ENCODE data around the gene ENAM. TPM values are rescaled to one million over a fixed set of nuclear protein-coding genes. Genes with fewer than 3 reads are reported as not detected.

The ENAM gene
- total and polyA plus RNA-seq, 2 donors (not counting 3 experiments of a cell fraction or from before 2014, with no cell fraction given), result 0.07 TPM; not detected in 1

- Histone ChIP-seq H3K4me1 (ENCODE audit: control insufficient read depth, extremely low read depth, insufficient read depth, low read length) (no peaks in the 10 kb centered on the region), H3K4me2 (ENCODE audit: insufficient read depth, low read length) (no peak overlapping the region), H2AFZ (ENCODE audit: low read depth, low read length) (no peak overlapping the region), H3K9me3 (replicated peaks; ENCODE audit: control insufficient read depth, insufficient read depth, low read length) (no peaks in the 10 kb centered on the region), H3K9ac (replicated peaks; ENCODE audit: extremely low read depth, insufficient read depth, low read length) (no peak overlapping the region), H3K27me3 (ENCODE audit: control insufficient read depth in 2 of 2, insufficient read depth in 2 of 2, low read length in 2 of 2) (no peaks in the 10 kb centered on the region), H3K27ac (ENCODE audit: insufficient read depth, low read depth, low read length) (no peak overlapping the region), H3K4me3 (replicated peaks in 1 of 3; ENCODE audit: insufficient read depth in 1 of 3, low read depth in 1 of 3, low read length in 3 of 3) (no peak overlapping the region), H3K79me2 (ENCODE audit: control insufficient read depth, insufficient read depth, low read length) (no peaks in the 10 kb centered on the region), H4K20me1 (replicated peaks; ENCODE audit: control insufficient read depth, extremely low read depth, insufficient read depth, low read length) (no peaks in the 10 kb centered on the region), H3K36me3 (ENCODE audit: control insufficient read depth in 2 of 2, extremely low read depth in 1 of 2, insufficient read depth in 2 of 2, low read length in 2 of 2) (no peaks in the 10 kb centered on the region), H3K9me1 (replicated peaks; ENCODE audit: control insufficient read depth, extremely low read depth, insufficient read depth, low read length) (no peaks in the 10 kb centered on the region)
- dilution Hi-C loops (cut with MboI; ENCODE audit: extremely low pct_ligation_motif_present, low sequenced_read_pairs), result no loop called here
- FAIRE-seq (no peak), DNase-seq (ENCODE audit: low read depth, low spot score) (no peak)
- BruUV-seq (replicated peaks), result no TSS peak
- CTCF ChIA-PET, result no interaction called here
- POLR2A ChIA-PET, result no interaction called here
- intact Hi-C loops (cut with micrococcal nuclease), result no loop called here
- TF ChIP-seq FOS (IDR thresholded peaks at IDR 0.05; ENCODE audit: borderline replicate concordance, insufficient read depth, low read length) (no peak), GATA2 (IDR thresholded peaks at IDR 0.05; ENCODE audit: insufficient read depth, insufficient read length, low read depth, low read length) (no peak), POLR2AphosphoS5 (IDR thresholded peaks at IDR 0.05; ENCODE audit: insufficient read depth, low read depth, low read length) (no peak), JUN (IDR thresholded peaks at IDR 0.05; ENCODE audit: borderline replicate concordance, insufficient read depth, insufficient read length, low read depth) (no peak), POLR2A (IDR thresholded peaks at IDR 0.05; ENCODE audit: low read depth, low read length) (no peak)
- TF ChIP-seq, protein P1, sequence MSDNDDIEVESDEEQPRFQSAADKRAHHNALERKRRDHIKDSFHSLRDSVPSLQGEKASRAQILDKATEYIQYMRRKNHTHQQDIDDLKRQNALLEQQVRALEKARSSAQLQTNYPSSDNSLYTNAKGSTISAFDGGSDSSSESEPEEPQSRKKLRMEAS (IDR thresholded peaks at IDR 0.05; ENCODE audit: insufficient read depth, insufficient read length), result no peak
- TF ChIP-seq, protein P2, sequence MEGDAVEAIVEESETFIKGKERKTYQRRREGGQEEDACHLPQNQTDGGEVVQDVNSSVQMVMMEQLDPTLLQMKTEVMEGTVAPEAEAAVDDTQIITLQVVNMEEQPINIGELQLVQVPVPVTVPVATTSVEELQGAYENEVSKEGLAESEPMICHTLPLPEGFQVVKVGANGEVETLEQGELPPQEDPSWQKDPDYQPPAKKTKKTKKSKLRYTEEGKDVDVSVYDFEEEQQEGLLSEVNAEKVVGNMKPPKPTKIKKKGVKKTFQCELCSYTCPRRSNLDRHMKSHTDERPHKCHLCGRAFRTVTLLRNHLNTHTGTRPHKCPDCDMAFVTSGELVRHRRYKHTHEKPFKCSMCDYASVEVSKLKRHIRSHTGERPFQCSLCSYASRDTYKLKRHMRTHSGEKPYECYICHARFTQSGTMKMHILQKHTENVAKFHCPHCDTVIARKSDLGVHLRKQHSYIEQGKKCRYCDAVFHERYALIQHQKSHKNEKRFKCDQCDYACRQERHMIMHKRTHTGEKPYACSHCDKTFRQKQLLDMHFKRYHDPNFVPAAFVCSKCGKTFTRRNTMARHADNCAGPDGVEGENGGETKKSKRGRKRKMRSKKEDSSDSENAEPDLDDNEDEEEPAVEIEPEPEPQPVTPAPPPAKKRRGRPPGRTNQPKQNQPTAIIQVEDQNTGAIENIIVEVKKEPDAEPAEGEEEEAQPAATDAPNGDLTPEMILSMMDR (IDR thresholded peaks at IDR 0.05; ENCODE audit: extremely low read depth in 1 of 2, insufficient read depth in 1 of 2, low read depth in 1 of 2, low read length in 2 of 2), result no peak
Measured at GRCh38 chr4:70680934-70681333, 52.4 kb downstream of the ENAM start.

All from endothelial cell of umbilical vein (primary cell).